Measurements from ENCODE around the gene CCDC146. TPM values are rescaled to one million over a fixed set of nuclear protein-coding genes. Genes with fewer than 3 reads are reported as not detected.

Gene CCDC146
- total and polyA plus RNA-seq, 12 donors = 1.7 to 10.8 (median 7.0) TPM

GRCh38 chr7:77184463-77184862 lies 62.0 kb downstream of the CCDC146 start:
- Histone ChIP-seq H3K27ac (no peak overlapping the region), H3K36me3 (no peaks in the 10 kb centered on the region)
- intact Hi-C loops (cut with DNase I) = no loop called here

GRCh38 chr7:77184990-77185389 lies 62.6 kb downstream of the CCDC146 start:
- peaks cover 0 to 3% (median 0%) of the 10 kb centered on the region in 11 donors for H3K9me3 ChIP-seq
- ATAC-seq (peak in 1 of 8 donors; percentile 29), DNase-seq (no peak)
- no peak for TF ChIP-seq CTCF (IDR thresholded peaks at IDR 0.05)
- WGBS, 2 donors = 68 to 69% methylated on average over 3 of the region's 3 CpGs
- intact Hi-C loops (cut with DNase I) = no loop called here
- H3K27ac ChIP-seq = no peak overlapping the region
- peaks cover 0 to 56% (median 0%) of the 10 kb centered on the region in 9 donors for H3K4me1 ChIP-seq
- H3K36me3 ChIP-seq = no peaks in the 10 kb centered on the region
- no peak overlapping the region for H3K4me3 ChIP-seq
- no peaks in the 10 kb centered on the region for H3K27me3 ChIP-seq

More at GRCh38 chr7:77184463-77184862, 62.0 kb downstream of the CCDC146 start:
- ATAC-seq (no peak), DNase-seq (no peak)
- Histone ChIP-seq H3K27me3 (no peaks in the 10 kb centered on the region), H3K4me1 (peaks cover 0 to 50% (median 0%) of the 10 kb centered on the region in 9 donors), H3K9me3 (peaks cover 0 to 3% (median 0%) of the 10 kb centered on the region in 11 donors), H3K4me3 (no peak overlapping the region)
- TF ChIP-seq CTCF (IDR thresholded peaks at IDR 0.05) = no peak

- no peak for ATAC-seq
- no peak for TF ChIP-seq CTCF (IDR thresholded peaks at IDR 0.05)
- H3K9me3 ChIP-seq = peaks cover 0 to 3% (median 0%) of the 10 kb centered on the region in 11 donors
- H3K36me3 ChIP-seq = no peaks in the 10 kb centered on the region
- DNase-seq = no peak
- 85 to 95% methylated on average over 2 of the region's 2 CpGs for WGBS, 2 donors
- H3K4me1 ChIP-seq = peaks cover 0 to 61% (median 0%) of the 10 kb centered on the region in 9 donors
- no peak overlapping the region for H3K27ac ChIP-seq
- intact Hi-C loops (cut with DNase I) = no loop called here
- no peak overlapping the region for H3K4me3 ChIP-seq
- no peaks in the 10 kb centered on the region for H3K27me3 ChIP-seq
These were observed 63.5 kb downstream of the CCDC146 start for GRCh38 chr7:77185866-77186265.

GRCh38 chr7:77188731-77189437 lies 66.5 kb downstream of the CCDC146 start:
- Histone ChIP-seq H3K4me1 (peaks cover 0 to 72% (median 0%) of the 10 kb centered on the region in 9 donors), H3K27me3 (no peaks in the 10 kb centered on the region), H3K4me3 (no peak overlapping the region), H3K27ac (peak overlapping the region in 1 of 10 donors; percentile 23), H3K36me3 (no peaks in the 10 kb centered on the region), H3K9me3 (peaks cover 0 to 3% (median 0%) of the 10 kb centered on the region in 11 donors)
- TF ChIP-seq CTCF (IDR thresholded peaks at IDR 0.05) = no peak
- 88 to 90% methylated on average over 4 of the region's 4 CpGs for WGBS, 2 donors
- ATAC-seq (no peak), DNase-seq (no peak)
- intact Hi-C loops (cut with DNase I) = no loop called here

Measured in heart right ventricle (tissue), 16 donors.